GM21576 (cell line): ENCODE results near the gene SOCS1.

Experiments used
- ATAC-seq: cut with Tn5 transposase; IDR thresholded peaks from one replicate; pipeline ENCODE4 v1.9.1; 2021; ENCODE audit warnings: mild to moderate bottlenecking, moderate library complexity; ENCODE audit not compliant: unreplicated experiment

The SOCS1 gene

DNA sequence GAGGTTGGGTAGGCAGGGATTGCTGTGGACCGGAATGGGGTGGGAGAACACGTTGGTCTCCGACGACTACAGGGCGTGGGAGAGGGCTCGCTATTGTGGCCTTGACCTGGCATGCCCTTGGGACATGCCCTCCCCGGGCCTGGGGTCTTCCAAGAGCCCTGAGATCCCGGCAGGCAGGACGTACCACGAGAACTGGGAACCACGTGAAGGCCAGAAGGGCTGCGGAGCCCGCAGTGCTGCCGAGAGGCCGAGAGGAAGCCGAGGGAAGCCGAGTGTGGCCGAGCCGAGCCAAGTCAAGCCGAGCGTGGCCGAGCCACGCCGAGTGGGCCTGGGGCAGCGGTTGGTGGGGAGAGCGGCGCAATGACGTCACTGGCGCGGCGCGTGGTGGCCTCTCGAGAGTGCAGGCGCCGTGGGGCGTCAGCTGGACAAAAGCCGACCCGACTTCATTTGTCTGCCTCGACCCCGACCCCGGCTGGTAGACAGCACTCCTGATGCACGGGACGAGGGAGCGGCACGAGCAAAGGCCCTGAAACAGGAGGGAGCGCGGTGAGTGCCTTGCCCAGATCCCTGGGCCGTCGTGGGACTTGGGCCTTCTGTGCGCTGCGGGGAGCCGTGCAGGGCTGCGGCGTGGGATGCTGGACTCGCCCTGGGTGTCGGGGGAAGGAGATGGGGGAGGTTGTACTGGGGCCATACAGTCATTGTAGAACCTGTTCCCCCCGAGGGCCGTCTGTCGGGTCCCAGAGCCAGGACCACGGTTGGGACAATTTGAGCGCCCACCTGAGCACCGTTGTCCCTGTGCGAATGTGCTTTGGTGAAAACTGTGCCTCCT is 6.6 kb downstream of the SOCS1 start:
- no peak for ATAC-seq

DNA sequence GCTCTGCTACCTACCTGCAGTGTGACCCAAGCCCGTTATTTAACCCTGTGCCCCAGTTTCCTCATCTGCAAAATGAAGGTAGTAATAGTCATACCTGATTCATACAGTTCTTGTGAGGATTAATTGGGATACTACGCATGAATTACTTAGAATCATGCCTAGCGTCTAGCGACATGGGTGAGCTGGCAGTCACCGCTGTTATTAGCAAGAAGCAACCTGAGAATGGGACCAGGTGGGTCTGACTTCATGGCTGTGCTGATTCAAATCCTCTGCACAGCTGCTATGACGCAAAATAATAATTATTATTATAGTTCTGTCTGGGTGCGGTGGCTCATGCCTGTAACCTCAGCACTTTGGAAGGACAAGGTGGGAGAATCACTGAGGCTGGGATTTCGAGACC is 7.9 kb downstream of the SOCS1 start:
- no peak for ATAC-seq

DNA sequence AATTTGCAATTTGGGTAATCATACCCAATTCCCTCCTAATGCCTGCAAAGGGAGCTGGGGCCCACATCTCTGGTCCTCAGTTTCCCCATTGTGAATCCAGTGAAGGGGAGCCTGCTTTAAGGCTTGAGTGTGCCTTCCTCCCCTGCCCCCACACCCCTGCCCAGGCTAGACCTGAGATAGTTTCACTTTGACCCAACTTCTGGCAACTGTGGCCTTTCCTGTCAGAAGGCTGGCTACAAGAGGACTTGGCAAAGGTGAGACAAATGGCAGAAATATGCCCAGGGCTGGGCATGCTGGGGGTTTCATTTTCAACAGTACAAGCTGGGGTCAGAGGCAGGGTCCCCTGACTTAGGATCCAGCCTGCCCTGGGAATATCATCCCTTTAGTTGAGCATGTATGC is 10.0 kb downstream of the SOCS1 start:
- no peak for ATAC-seq

DNA sequence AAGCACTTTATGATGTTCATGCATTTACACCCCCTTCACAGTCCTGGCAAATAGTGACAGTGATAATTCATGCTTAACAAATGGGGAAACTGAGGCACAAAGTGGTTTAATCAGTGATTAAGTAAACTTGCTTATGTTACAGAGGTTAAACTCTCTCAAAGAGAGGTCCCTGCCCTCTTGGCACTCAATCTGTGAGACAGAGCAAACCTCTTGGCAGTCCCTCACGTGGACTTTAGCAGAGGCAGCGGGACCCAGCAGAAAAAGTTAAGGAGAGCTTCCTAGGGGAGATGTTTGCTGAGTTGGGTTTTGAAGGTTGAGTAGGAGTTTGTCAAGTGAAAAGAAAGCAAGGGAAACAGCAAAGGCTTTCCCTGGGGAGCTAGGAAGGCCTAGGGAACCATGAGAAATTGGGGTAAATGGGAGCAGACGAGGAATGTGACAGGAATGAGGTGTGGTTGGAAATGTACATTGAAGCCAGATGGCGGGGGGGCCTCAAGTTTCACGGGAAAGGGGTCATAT is 10.7 kb downstream of the SOCS1 start:
- no peak for ATAC-seq

DNA sequence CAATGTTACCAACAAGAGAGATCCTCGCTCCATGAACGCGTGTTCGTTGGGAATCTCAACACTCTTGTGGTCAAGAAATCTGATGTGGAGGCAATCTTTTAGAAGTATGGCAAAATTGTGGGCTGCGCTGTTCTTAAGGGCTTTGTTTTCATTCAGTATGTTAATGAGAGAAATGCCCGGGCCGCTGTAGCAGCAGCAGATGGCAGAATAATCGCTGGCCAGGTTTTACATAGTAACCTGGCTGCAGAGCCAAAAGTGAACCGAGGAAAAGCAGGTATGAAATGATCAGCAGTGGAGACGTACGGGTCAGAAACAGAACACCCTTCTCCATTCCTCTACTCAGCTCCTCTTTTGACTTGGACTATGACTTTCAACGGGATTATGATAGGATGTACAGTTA is 13.3 kb downstream of the SOCS1 start:
- ATAC-seq: no peak

DNA sequence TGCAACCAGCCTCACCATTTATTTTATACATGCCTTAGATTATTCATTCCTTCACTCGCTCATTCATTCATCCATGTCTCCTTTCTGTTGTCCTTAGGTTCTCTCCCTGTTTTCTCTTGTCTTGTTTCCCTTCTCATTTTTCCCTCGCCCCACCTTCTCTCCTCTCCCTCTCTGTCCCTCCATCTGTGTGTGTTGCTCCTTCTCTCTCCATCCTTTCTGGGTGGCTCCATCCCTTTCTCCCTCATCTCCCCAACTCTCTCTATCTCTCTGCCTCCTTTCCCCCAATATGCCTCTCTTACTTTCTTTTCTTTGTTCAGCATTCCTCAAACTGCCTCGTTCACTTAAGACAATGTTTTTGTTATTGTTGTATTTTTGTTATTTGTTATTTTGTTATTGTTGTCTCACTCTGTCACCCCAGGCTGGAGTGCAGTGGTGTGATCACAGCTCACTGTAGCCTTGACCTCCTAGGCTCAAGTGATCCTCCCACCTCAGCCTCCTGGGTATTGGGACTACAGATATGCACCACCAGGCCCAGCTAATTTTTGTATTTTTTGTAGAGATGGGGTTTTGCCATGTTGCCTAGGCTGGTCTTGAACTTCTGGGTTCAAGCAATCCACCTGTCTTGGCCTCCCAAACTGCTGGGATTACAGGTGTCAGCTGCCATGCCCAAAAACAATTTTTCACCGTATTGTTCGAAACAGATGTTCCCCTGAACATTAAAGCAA is 14.4 kb downstream of the SOCS1 start:
- no peak for ATAC-seq

DNA sequence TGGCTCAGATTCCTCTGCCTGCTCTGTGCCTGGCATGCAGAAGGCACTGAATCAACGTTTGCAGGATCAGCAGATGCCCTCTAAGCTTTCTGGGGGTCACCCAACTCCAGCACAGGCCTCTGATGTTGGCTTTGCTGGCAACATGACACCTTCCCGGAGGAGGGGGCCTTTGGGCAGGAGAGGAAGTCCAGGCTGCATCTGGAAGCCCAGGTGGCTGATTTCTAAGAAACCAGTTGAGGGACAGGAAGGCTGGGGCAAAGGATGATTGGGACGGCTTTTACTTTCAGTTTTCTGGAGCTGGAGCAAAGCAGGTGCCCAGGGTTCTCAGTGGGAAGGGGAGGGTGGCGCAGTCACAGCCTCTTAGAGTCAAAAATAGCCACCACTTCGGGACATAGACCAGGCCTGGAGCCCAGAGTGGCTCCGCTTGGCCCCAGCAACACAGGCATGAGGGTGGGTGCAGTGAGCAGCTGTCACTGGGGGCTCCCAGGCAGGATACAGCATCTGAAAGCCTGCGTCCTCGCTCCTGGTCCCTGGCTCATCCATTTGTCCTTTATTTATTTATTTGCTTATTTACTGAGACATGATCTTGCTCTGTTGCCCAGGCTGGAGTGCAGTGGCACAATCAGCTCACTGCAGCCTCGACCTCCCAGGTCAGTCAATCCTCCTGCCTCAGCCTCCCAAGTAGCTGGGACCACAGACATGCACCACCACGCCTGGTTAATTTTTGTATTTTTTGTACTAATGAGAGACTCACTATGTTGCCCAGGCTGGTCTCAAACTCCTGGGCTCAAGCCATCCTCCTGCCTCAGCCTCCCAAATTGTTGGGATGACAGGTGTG is 15.1 kb downstream of the SOCS1 start:
- no peak for ATAC-seq

DNA sequence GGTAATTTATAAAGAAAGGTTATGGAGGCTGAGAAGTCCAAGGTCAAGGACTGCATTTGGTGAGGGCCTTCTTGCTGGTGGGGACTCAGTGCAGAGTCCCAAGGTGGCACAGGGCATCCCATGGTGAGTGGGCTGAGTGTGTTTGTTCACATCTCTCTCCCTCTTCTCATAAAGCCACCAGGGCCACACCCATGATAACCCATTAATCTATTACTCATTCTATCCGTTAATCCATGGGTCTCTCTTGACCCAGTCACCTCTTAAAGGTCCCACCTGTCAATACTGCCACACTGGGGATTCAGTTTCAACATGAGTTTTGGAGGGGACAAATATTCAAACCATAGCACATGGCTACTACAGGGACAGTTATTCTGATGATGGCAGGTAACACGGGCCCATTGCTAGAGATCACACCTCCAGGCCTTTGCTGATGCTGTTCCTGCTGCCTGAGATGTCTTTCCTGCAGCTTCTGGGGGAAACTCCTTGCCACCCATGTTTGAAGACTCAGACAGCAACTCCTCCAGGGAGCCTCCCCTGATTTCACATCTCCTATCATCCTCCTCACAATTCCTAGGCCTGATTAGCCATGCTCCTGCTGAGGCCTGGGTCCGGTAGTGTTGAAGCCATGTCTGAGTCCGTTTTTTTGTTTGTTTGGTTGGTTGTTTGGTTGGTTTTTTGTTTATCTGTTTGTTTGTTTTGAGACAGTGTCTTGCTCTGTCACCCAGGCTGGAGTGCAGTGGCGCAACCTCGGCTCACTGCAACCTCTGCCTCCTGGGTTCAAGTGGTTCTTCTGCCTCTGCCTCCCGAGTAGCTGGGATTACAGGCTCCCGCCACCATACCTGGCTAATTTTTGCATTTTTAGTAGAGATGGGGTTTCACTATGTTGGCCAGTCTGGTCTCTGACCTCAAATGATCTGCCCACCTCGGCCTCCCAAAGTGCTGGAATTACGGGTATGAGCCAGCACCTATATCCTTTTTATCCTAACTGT is 16.1 kb downstream of the SOCS1 start:
- ATAC-seq: no peak

DNA sequence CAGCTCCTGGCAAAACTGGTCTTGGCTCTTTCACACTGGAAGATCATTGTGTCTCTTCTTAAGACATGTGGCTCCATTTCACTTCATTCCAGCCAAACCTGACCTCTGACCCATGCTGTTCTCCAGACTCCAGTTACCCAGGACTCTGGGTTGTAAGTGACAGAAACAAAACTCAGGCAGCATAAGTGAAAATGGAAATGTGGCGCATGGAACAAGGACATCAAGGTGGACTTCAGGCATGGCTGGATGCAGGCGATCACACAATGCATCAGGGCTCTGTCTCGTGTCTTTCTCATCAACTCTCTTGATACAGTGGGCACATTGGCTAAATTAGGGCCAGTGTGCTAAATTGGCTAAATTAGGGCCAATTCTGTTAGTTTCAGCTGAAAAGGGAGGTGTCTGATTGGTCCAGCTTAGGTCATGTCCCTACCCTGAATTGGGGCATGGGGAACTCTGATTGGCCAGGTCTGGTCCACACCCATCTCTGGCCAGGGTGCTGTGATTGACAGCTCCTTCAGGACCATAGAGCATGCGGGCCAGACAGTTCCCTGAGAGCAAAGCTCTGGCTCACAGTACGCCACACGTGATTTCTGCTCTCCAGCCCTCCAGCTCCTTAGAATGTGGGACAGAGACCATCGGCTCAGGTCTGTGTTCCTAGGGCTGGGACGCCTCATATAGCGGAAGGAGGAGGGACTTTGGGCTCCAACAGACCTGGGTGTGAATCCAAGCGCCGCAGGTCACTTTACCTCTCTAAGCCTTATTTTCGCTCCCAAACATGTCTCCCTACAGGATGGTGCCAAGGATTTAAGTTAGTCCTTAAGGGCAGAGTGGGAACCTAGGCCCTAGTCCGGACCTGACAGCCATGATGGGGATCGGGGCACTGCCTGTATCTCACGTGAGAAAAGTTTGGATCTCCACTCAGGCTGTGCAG is 17.5 kb downstream of the SOCS1 start:
- ATAC-seq: no peak

DNA sequence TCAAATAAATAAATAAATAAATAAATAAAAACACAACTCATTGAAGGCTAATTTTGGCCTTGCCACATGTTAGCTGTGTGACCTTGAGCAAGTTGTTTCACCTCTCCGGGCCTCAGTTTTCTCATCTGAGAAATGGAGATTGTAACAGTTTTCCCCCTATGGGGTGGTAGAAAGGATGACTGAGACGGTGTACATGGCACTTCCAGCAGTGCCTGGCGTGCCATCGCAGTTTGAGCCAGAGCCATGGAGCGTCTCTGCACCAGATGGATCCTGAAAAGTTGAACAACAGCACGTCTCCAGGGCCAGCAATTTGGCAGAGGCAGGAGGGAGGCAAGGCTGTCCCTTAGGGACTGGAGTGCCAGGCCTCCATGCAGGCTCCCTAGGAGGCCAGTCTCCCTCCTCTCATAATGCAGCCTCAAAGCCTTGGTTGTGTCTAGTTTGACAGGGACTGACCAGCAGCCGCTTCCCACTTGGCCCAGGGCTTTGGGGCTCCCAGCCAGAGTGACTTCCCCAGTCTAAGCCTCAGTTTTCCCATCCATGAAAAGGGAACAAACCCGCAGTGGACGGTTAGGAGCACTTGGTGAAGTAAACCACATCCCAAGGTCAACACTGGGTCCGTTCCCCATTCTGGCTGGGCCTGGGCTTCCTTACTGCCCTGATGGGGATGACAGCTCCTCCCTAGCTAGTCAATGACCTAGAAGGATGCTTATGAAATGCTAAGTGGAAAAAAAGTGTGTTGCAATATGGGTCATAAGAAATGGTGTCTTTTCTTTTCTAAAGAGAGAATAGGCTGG is 19.3 kb downstream of the SOCS1 start:
- no peak for ATAC-seq

DNA sequence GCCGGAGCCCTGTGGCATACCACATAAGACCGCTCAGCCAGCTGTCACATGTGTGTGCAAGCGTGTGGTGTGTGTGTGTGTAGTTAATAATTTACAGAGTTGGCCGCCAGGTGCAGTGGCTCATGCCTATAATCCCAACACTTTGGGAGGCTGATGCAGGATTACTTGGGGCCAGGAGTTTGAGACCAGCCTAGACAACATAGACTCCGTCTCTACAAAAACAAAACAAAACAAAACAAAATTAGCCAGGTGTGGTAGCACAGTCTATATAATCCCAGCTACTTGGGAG is 20.4 kb downstream of the SOCS1 start:
- ATAC-seq: no peak

DNA sequence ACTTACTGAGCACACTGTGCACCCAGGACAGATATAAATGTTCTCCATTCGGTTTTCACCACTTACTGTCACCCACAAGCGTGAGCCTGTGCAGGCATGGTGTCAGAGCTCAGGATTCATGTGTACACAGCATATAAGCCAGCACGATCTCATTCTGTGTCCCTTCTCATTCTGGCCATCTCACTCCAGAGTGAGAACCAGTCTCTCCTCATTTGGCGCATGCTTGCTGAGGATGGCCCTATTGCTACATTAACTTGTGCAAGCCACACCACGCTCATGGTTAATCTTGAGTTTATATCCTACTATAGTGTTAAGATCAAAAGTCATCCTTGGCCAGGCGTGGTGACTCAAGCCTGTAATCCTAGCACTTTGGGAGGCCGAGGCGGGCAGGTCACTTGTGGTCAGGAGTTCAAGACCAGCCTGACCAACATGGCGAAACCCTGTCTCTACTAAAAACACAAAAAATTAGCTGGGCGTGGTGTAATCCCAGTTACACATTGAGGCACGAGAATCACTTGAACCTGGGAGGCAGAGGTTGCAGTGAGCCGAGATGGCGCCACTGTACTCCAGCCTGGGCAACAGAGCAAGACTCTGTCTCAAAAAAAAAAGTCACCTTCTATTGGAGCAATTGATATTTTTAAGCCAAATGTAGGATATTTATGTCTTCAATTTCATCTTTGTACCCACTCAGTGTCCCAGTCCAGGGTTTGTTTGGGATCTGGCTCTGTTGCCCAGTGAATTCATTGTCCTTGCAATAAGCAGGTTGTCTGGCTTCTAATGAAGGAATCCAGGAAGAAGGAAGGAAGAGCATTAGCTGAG is 20.9 kb downstream of the SOCS1 start:
- ATAC-seq: no peak

DNA sequence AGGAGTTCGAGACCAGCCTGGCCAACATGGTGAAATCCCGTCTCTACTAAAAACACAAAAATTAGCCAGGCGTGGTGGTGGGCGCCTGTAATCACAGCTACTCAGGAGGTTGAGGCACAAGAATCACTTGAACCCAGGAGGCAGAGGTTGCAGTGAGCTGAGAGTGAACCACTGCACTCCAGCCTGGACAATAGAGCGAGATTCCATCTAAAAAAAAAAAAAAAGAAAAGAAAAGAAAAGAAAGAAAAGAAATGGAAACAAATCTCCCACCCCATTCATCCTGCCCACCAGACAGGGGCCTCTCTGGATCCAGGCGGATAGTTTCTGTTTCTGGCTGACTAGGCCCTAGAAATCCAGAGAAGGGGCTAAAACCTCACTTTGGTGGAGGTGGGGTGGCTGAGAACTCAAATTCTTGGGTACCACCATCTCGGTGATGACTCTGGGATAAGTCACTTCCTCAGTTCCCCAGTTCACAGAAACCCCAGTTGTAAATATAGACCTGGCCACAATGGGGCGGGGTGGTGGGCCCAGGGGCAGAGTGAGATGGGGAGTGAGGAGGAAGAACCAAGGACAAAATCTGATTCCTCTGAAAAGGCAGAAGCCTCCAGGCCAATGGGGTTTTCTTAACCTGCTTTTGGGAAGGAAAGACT is 22.2 kb downstream of the SOCS1 start:
- no peak for ATAC-seq

DNA sequence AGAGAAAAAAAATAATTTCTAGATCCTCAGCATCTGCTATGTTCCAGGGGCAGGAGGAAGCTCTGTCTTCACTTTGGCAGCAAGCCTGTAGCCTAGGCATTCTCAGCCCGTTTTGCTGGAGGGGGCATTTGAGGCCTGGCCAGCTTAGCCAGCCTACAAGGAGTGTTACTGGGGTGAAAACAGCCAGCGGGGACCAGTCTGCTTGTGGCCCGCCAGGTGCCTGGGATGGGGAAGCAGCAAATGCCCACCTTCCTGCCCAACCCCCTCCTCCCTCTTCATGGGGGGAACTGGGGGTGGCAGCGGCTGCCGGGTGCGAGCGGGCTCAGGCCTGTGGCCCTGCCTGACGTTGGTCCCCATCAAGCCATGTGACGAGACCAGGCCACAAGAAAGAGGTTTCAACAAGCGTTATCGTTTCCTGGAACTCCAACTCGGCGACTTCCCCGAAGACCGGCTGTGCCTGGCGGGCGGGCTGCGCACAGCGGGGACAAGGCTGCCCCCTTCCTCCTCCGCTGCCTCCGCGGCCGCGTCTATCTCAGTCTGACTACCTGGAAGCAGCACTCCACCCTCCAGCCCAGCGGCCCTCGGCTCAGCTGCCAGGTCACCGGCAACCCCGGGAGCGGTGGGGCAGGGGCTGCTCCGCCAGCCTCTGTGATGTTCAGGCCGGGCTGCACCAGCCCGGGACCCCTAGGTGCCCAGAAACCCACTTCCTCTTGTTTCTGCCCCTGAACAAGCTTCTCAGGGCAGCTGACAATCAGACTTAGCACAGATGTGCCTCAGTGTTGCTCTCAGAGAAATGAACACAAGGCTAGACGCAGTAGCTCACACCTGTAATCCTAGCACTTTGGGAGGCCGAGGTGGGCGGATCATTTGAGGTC is 22.9 kb downstream of the SOCS1 start:
- ATAC-seq: peak; percentile 60

DNA sequence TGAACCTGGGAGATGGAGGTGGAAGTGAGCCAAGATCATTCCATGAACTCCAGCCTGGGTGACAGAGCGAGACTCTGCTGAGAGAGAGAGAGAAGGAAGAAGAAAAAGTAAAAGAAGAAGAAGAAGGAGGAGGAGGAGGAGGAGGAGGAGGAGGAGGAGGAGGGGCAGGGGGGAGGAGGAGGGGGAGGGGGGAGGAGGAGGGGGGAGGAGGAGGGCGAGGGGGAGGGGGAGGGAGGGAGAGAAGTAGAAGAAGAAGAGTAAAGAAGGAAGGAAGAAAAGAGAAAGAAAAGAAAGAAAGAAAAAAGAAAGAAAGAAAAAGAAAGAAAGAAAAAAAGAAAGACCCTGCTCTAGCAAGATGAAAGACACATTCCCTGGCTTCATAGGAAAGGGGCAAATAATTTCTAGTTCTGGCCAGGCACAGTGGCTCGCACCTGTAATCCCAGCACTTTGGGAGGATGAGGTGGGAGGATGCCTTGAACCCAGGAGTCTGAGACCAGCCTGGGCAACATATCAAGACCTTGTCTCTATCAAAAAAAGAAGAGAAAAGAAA is 23.6 kb downstream of the SOCS1 start:
- ATAC-seq: no peak
